Smooth muscle cell (in vitro differentiated cells): ENCODE measurements around the gene TMEM132C. TPM values are rescaled to one million over a fixed set of nuclear protein-coding genes. Genes with fewer than 3 reads are reported as not detected.

Source experiments
- DNase-seq: peaks from one replicate; lab custom pipeline; 2025; ENCODE audit not compliant: unreplicated experiment; lab: John Stamatoyannopoulos, UW
- H2AFZ ChIP-seq: fragments of 200-600 bp; sonication (generic); 2 replicates; pipeline ENCODE4 v1.6.0; 2016; ENCODE audit warnings: antibody characterized with exemption, low read depth, mild to moderate bottlenecking
- H3F3A ChIP-seq: fragments of 200-600 bp; sonication (generic); 2 replicates; pipeline ENCODE4 v1.6.0; 2017; ENCODE audit warnings: antibody characterized with exemption, low read depth
- H3K27ac ChIP-seq: fragments of 200-600 bp; sonication (generic); 2 replicates; pipeline ENCODE4 v1.5.1; 2016; ENCODE audit warnings: low read depth, mild to moderate bottlenecking
- H3K27me3 ChIP-seq: fragments of 200-600 bp; sonication (generic); 2 replicates; pipeline ENCODE4 v1.6.1; 2016; ENCODE audit warnings: low read depth, mild to moderate bottlenecking
- H3K36me3 ChIP-seq: fragments of 200-600 bp; sonication (generic); 2 replicates; pipeline ENCODE4 v1.5.1; 2016; ENCODE audit warnings: low read depth
- H3K4me1 ChIP-seq: fragments of 200-600 bp; sonication (generic); 2 replicates; pipeline ENCODE4 v1.5.1; 2016; ENCODE audit warnings: low read depth
- H3K4me2 ChIP-seq: fragments of 200-600 bp; sonication (generic); 2 replicates; pipeline ENCODE4 v1.6.0; 2016; ENCODE audit warnings: mild to moderate bottlenecking
- H3K4me3 ChIP-seq: fragments of 200-600 bp; sonication (generic); 2 replicates; pipeline ENCODE4 v1.5.1; 2016; ENCODE audit warnings: mild to moderate bottlenecking
- H3K79me2 ChIP-seq: fragments of 200-600 bp; sonication (generic); 2 replicates; pipeline ENCODE4 v1.6.0; 2016; ENCODE audit warnings: low read depth, mild to moderate bottlenecking
- H3K9ac ChIP-seq: fragments of 200-600 bp; sonication (generic); 2 replicates; pipeline ENCODE4 v1.6.0; 2016; ENCODE audit warnings: low read depth
- H3K9me3 ChIP-seq: fragments of 200-600 bp; sonication (generic); replicated peaks from 2 replicates; pipeline ENCODE4 v1.5.1; 2016; ENCODE audit warnings: low read depth
- H4K20me1 ChIP-seq: fragments of 200-600 bp; sonication (generic); 2 replicates; pipeline ENCODE4 v1.6.0; 2016; ENCODE audit warnings: low read depth
- WGBS: methylation state at CpG from one replicate; pipeline ENCODE4 v1.1.7; 2016; ENCODE audit warnings: low lambda C conversion rate; 5-methylcytosine and 5-hydroxymethylcytosine counted together
- polyA plus RNA-seq: library from polyadenylated mRNA; unstranded; fragments of >200 nt; fragmentation: Nextera tagmentation; extraction: Ambion mirVana; gene quantifications from 2 replicates; pipeline ENCODE4 v1.2.1, GENCODE V29; 2016
- total RNA-seq: library from RNA; depleted of rRNA; stranded (reverse); fragments of >200 nt; gene quantifications from 2 replicates; pipeline ENCODE4 v1.2.3, GENCODE V29; 2014
- TF ChIP-seq, protein P1 (sequence below): fragments of 200-600 bp; sonication (generic); IDR thresholded peaks from 2 replicates; pipeline ENCODE4 v1.5.1; 2017; ENCODE audit warnings: borderline replicate concordance, mild to moderate bottlenecking, antibody characterized with exemption; ENCODE audit not compliant: insufficient read depth, poor library complexity, severe bottlenecking

The TMEM132C gene
- total and polyA plus RNA-seq, 2 experiments from 2014 or later = 0.49 to 0.77 TPM

DNA sequence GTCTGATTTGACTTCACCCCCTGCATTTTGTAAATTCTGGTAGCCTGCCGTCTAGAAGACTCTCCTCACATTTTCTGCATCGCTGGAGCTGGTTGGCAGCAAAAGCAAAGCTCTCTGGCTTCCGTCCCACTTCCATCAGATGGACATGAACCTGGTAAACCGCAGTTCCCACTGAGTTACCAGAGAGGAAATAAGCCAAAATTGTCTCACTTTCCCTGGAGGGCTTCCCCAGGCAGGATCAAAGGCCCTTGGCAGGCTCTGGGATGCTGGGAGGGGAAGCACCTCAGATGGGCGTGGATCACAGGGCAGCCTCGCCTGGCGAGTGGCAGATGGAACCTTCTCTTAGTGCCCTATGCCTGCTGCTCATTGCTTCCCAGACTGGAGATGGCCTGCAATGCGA, 243.5 kb downstream of the TMEM132C start:
- Histone ChIP-seq H3K36me3 (no peaks in the 10 kb centered on the region), H3K79me2 (no peaks in the 10 kb centered on the region), H4K20me1 (no peaks in the 10 kb centered on the region), H3K4me2 (no peak overlapping the region), H3K4me3 (no peak overlapping the region), H3K9ac (no peak overlapping the region), H3K27me3 (no peaks in the 10 kb centered on the region), H2AFZ (no peak overlapping the region), H3K4me1 (peaks cover 6% of the 10 kb centered on the region), H3K27ac (no peak overlapping the region), H3K9me3 (no peaks in the 10 kb centered on the region), H3F3A (no peaks in the 10 kb centered on the region)
- TF ChIP-seq, protein P1, sequence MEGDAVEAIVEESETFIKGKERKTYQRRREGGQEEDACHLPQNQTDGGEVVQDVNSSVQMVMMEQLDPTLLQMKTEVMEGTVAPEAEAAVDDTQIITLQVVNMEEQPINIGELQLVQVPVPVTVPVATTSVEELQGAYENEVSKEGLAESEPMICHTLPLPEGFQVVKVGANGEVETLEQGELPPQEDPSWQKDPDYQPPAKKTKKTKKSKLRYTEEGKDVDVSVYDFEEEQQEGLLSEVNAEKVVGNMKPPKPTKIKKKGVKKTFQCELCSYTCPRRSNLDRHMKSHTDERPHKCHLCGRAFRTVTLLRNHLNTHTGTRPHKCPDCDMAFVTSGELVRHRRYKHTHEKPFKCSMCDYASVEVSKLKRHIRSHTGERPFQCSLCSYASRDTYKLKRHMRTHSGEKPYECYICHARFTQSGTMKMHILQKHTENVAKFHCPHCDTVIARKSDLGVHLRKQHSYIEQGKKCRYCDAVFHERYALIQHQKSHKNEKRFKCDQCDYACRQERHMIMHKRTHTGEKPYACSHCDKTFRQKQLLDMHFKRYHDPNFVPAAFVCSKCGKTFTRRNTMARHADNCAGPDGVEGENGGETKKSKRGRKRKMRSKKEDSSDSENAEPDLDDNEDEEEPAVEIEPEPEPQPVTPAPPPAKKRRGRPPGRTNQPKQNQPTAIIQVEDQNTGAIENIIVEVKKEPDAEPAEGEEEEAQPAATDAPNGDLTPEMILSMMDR = no peak
- DNase-seq = no peak
- 93% methylated on average over 8 of the region's 8 CpGs for WGBS

DNA sequence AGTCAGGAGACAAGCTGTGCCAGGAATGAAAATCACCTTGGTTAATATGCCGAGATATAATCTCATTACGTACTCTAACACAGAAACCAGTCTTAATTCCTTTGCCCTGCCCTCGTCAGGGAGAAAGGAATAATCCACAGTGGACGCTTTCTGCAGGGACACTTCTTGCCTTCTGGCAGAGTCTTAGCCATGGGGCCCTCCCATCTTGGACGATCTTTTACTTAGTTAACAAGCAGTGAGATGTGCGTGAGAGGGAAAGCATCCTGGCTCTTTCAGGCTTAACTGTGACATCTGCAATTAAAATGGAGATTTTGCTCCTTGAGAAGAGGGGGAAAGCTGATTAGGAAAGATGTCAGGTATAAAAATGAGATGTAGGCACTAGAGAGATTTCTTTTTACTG, 246.4 kb downstream of the TMEM132C start:
- H3K27ac ChIP-seq = no peak overlapping the region
- no peaks in the 10 kb centered on the region for H3K9me3 ChIP-seq
- no peak overlapping the region for H2AFZ ChIP-seq
- 69% methylated on average over 6 of the region's 6 CpGs for whole genome bisulfite sequencing
- H3K4me2 ChIP-seq = no peak overlapping the region
- no peaks in the 10 kb centered on the region for H3K79me2 ChIP-seq
- no peaks in the 10 kb centered on the region for H3F3A ChIP-seq
- H3K4me3 ChIP-seq = no peak overlapping the region
- no peaks in the 10 kb centered on the region for H3K27me3 ChIP-seq
- H4K20me1 ChIP-seq = no peaks in the 10 kb centered on the region
- no peaks in the 10 kb centered on the region for H3K36me3 ChIP-seq
- H3K9ac ChIP-seq = no peak overlapping the region
- DNase-seq = no peak
- TF ChIP-seq, protein P1 = no peak
- H3K4me1 ChIP-seq = peaks cover 6% of the 10 kb centered on the region

DNA sequence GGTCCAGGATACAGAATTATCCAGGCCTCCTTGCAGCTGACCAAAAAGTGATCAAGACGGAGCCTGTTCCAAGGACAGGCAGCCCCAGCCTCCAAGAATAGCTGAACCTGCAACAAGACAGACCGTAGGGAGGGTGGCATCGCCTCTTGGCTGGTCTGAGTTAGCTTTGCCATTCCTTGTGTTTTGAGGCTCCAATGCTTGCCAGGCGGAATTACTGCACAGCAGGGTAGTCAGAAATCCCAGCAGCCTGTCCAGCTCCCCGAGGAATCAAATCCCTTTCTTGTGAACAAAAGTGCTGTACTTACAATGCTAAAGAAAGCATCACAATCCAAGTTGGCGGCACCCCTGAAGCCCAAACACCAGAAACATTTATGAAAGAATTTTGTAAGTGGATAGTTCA, 246.9 kb downstream of the TMEM132C start:
- TF ChIP-seq, protein P1 = no peak
- H3K4me2 ChIP-seq = no peak overlapping the region
- H3K9ac ChIP-seq = no peak overlapping the region
- DNase-seq = no peak
- H3K27ac ChIP-seq = no peak overlapping the region
- H3F3A ChIP-seq = no peaks in the 10 kb centered on the region
- H3K9me3 ChIP-seq = no peaks in the 10 kb centered on the region
- no peak overlapping the region for H3K4me3 ChIP-seq
- H3K4me1 ChIP-seq = peaks cover 6% of the 10 kb centered on the region
- H3K79me2 ChIP-seq = no peaks in the 10 kb centered on the region
- WGBS = 78% methylated on average over 6 of the region's 6 CpGs
- H2AFZ ChIP-seq = no peak overlapping the region
- no peaks in the 10 kb centered on the region for H4K20me1 ChIP-seq
- no peaks in the 10 kb centered on the region for H3K36me3 ChIP-seq
- no peaks in the 10 kb centered on the region for H3K27me3 ChIP-seq

DNA sequence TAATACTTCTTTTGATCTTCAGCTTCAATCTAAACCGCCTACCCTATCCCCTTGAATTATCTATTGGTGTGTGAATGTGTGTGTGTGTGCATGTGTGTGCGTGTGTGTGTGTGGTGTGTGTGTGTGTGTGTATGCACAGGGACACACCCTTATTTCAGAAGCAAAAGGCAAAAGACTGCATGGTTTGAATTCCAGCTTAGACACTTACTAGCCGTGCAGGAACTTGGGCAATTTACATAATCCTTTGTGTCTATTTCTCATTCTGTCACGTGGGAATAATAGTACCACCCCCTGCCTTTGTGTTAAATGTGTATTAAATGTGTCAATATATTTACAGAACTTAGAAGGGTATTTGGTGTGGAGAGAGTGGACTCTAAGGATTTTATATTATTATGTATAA, 251.7 kb downstream of the TMEM132C start:
- Histone ChIP-seq H3K27me3 (no peaks in the 10 kb centered on the region), H3K79me2 (no peaks in the 10 kb centered on the region), H2AFZ (no peak overlapping the region), H3F3A (no peaks in the 10 kb centered on the region), H3K9me3 (no peaks in the 10 kb centered on the region), H3K36me3 (no peaks in the 10 kb centered on the region), H3K4me3 (no peak overlapping the region), H3K4me2 (no peak overlapping the region), H3K9ac (no peak overlapping the region), H3K4me1 (no peaks in the 10 kb centered on the region), H4K20me1 (no peaks in the 10 kb centered on the region), H3K27ac (no peak overlapping the region)
- WGBS = 76% methylated on average over 4 of the region's 4 CpGs
- TF ChIP-seq, protein P1 = no peak
- no peak for DNase-seq
